Tongue (tissue), 2 donors: ENCODE results near the gene ACAA1. TPM values are rescaled to one million over a fixed set of nuclear protein-coding genes. Genes with fewer than 3 reads are reported as not detected.
"Not testable (repeated sequence)": the region's sequence is repeated elsewhere in the genome, so short reads cannot be mapped to it uniquely, and the experiment has no call there.

Experiments used
- DNase-seq: peaks from one replicate; pipeline ENCODE4 v3.0.0-alpha.2; 2015
- total RNA-seq: library from RNA; depleted of rRNA; stranded (reverse); fragments of >200 nt; gene quantifications from one replicate; pipeline ENCODE4 v1.2.3, GENCODE V29; 2014

ACAA1 gene
- total RNA-seq, 1 donor from 2014 or later = 42.0 TPM

DNA sequence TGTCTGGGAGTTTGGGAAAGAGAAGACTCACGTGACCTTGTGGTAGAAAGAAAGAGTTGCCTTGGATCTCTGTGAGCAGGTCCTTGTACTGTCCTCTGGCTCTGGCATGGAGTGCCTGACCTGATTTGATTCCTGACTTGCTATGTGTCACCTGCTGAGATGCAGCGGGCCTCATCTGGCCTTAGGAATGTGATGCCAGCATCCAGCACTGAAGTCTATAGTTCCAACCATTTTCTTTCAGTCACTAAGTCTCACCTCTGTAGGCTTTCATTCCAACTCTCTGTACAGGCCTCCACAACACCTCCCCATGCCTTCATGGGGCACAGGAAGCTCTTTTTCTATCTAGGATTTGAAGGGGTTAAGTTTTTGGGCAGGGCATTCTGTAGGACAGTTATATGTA is 16.3 kb upstream of the ACAA1 start:
- DNase-seq = no peak

DNA sequence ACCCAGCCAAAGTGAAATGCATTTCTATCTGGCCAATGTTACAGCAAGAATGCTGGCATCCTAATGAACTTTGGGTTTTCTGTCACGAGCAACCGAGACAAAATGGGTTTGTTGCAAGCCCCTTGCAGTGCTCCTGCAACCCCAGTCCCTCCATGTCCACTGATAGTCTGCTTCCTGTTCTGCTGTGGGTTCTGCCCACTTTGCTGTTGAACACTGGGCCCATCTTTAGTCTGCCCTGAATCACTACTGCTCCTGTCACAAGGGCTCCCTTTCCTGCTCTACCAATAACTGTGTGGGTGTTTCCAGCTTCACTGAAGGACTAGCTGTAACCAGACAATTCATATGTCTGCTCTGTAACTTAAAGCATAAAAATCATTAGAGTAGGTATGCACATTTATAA is 15.7 kb upstream of the ACAA1 start:
- DNase-seq = no peak

DNA sequence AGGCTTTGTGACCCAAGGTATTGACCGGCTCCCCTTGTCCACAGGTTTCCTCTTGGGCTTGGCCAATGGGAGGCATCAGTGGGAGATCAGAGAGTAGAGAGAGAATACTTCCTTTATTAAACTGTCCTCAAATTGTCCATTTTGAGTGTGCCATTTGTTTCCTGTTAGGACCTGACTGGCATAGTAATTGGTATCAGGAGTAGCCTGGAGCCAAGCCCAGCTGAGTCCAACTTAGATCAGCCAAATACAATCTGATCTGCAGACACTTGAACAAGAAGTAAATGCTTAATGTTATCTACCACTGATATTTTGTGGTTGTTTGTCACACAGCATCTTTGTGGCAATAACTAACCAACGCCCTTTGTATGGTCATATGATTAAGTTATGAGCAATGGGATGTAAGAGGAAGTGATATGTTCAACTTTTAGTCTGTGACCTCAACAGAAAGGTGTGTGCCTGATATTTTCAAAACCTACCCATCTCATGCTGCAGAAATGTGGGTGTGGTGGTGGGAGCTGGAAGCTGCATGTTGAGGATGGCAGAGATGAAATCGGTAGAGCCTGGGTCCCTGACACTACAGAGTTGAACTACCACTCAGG is 14.8 kb upstream of the ACAA1 start:
- DNase-seq = no peak

GRCh38 chr3:38150780-38151528 is 14.0 kb upstream of the ACAA1 start:
- DNase-seq = no peak

DNA sequence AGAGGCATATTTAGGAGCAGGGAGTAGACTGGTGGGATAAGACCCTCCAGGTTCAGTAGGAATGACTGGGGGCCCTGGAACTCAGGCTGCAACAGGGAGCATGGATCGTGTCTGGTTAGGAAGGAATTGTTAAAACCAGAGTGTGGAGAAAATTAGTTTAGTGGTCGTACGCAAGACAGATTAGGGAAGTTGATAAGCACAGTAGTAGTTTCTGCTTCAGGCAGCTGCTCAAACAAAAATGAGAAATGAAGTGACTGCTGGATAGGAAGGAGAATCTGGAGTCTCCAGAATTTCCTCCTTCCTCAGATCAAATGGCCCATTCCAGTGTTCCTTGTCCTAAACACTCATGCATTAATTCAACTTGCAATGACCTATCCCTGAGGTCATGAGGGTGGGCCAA is 12.8 kb upstream of the ACAA1 start:
- no peak for DNase-seq

- DNase-seq = no peak
Measured at GRCh38 chr3:38148311-38148882, 11.5 kb upstream of the ACAA1 start.

GRCh38 chr3:38147421-38147820 is 10.5 kb upstream of the ACAA1 start:
- DNase-seq = no peak

DNA sequence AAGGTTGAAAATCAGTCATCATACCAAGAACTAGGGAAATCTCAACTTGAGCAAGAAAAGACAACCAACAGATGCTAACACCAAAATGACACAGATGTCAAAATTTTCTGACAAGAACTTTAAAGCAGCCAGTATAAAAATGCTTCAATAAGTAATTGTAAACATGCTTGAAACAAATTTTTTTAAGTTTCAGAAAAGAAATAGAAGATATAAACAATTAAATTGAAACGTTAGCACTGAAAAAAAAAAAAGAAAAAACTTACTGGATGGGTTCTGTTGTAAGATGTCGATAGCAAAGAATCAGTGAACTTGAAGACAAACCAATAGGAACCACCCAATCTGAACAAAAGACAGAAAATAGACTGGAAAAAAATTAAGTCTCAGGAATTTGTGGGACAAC is 9.6 kb upstream of the ACAA1 start:
- no peak for DNase-seq

DNA sequence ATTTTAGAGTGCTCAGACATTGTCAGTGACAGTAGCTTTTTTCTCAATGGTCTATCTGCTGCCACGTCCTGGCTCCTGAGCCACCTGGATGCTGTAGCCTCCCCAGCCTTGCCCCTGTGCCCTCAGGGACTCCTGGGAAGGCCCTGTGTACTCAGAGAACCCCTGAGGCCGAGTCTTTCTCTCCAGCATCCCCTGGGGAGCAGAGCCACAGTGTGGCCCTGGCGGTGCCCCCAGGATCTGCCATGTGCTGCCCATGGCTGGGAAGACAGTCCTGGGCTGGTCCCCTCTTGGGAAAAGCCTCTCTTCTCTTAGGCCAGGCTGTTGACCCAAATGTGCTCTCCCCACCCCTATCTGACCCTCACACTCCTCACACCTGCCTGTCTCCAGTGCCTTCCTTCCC is 6.6 kb upstream of the ACAA1 start:
- DNase-seq = no peak

GRCh38 chr3:38142959-38143358 is 6.0 kb upstream of the ACAA1 start:
- no peak for DNase-seq

- DNase-seq = no peak
Measured at GRCh38 chr3:38141952-38142273, 5.0 kb upstream of the ACAA1 start.

- DNase-seq = no peak
Measured at GRCh38 chr3:38141173-38141951, 4.4 kb upstream of the ACAA1 start.

DNA sequence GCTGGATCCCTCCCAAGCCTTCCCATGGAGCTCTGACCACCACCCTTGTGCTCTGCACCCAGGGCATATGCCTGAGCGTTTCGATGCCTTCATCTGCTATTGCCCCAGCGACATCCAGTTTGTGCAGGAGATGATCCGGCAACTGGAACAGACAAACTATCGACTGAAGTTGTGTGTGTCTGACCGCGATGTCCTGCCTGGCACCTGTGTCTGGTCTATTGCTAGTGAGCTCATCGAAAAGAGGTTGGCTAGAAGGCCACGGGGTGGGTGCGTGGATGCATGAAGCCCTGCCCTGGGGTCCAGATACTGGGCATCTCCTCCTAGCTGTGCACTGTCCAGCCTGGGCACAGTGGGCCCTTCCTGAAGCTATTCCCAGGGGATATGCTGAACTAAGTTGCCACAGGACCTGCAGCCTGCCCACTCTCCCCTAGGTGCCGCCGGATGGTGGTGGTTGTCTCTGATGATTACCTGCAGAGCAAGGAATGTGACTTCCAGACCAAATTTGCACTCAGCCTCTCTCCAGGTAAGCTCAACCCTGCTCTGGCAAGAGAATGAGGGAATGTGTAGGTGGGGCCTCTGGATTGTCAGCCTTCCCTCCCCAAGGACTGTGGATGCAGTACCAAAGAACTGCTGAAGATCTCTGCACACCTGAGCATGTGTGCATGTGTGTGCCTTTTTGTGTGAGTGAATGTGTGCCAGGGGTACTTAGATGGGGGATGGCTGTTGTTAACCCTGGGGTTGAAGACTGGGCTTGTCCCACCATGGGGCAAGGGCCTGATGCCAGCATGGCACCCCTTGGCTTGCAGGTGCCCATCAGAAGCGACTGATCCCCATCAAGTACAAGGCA is 3.6 kb upstream of the ACAA1 start:
- DNase-seq = no peak

DNA sequence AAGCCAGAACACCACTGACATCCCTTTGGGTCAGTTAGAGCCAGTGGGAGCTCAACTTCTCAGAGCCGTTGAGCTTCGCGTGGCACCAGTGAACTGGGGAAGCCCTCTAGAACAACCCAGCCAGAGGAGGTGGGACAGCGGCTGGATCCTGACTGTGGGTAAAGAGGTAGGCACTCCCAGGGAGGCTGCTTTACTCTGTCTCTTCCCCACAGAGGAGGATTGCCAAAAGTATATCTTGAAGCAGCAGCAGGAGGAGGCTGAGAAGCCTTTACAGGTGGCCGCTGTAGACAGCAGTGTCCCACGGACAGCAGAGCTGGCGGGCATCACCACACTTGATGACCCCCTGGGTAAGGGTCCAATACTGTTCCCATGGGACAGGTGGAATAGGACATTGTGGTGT is 2.7 kb upstream of the ACAA1 start:
- no peak for DNase-seq

DNA sequence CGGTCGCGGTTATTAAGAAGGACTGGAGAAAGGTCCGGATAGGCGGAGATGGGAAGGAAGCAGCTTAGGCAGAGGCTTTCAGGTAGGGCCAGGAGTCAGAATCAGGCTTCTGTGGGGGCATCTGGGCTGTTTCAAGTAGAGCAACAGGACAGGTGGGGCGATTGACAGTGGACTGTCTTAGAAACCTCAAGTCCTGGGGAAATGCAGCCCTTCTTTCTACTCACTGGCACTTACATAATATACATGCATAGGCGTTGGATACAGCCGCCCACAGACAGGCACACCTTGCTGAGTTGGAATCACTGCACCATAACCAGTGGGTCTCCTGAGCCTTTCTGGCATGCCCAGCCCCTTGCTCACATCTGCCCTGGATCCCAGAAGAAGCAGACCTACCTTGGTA is 2.3 kb upstream of the ACAA1 start:
- DNase-seq = no peak

- DNase-seq = peak; percentile 81
Measured at GRCh38 chr3:38138349-38139190, 1.6 kb upstream of the ACAA1 start, which contains the start of gene MYD88. TSS of gene MYD88 (plus strand) at chr3:38138661. CDS start at chr3:38138701, 40 bp downstream.

- no peak for DNase-seq
Measured at GRCh38 chr3:38137615-38138348, 855 bp upstream of the ACAA1 start.

DNA sequence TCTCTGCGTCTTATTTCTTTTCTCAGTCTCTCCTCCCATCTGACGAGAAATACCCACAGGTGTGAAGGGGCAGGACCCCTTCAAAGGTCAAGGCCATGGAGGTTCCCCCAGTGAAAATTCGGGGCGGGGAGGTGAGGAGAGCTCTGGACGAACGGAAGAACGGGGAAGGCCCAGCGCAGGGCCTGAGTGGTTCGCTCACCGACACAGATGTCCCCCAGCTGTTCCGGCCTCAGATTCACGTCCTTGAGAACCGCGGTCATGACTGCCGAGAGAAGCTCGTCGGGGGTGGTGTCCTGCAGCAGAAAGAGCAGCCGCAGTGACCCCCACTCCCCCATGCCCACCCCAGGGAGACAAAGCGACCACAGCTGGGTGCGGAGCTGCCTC is 542 bp downstream of the ACAA1 start:
- DNase-seq = peak; percentile 55

GRCh38 chr3:38135621-38136277 is 1.2 kb downstream of the ACAA1 start:
- not testable (repeated sequence) for DNase-seq
